K562 (cell line): Measurements from ENCODE around the gene SYT13. TPM values are rescaled to one million over a fixed set of nuclear protein-coding genes. Genes with fewer than 3 reads are reported as not detected.

Experiments used
- ATAC-seq: fragments of 200-7000 bp; cut with Tn5 transposase; 3 replicates; pipeline ENCODE4 v1.9.1; 2020; ENCODE audit warnings: moderate library complexity
- BruUV-seq: library from RNA; stranded (reverse); fragments of 400-500 nt; replicated peaks from 2 replicates; lab custom pipeline; 2021; lab: Mats Ljungman, UMichigan
- CTCF ChIA-PET: fragments of 300-600 bp; formaldehyde crosslinking; extraction: SDS; loops from one replicate; lab custom pipeline; 2021; ENCODE audit warnings: low intra/inter-chr PET ratio; lab: Yijun Ruan, JAX
- POLR2A ChIA-PET: fragments of 300-600, 350-650 bp; sonication (Branson Sonifier 250); formaldehyde crosslinking; extraction: SDS; loops from one replicate; lab custom pipeline; 2021; ENCODE audit warnings: antibody characterized with exemption, inconsistent platforms; lab: Yijun Ruan, JAX
- DNase-seq, 4 experiments: peaks; one replicate each; pipeline versions ENCODE4 v3.0.0 to v3.0.0-alpha.2; 2011 to 2018; ENCODE audit warnings: low spot score in 3 of 4, mixed read lengths in 3 of 4; ENCODE audit errors: extremely low read depth in 1 of 4
- FAIRE-seq: peaks from 2 replicates; lab custom pipeline; 2011; peaks lifted over from hg19 to GRCh38; lab: Jason Lieb, UNC
- H2AFZ ChIP-seq: 2 replicates; pipeline ENCODE4 v1.6.0; 2011; ENCODE audit warnings: low read depth, low read length, control low read depth, inconsistent platforms
- H3K27ac ChIP-seq: fragments of 200-600 bp; 3 replicates; pipeline ENCODE4 v1.8.0; 2011; ENCODE audit warnings: low read depth, mild to moderate bottlenecking, control low read depth, inconsistent platforms, low read length, moderate library complexity, mixed read lengths; ENCODE audit errors: extremely low read depth
- H3K27me3 ChIP-seq, 2 experiments: fragments of 300-600 bp in 1 of 2; 2 replicates in 1 of 2; 3 replicates in 1 of 2; pipeline versions ENCODE4 v1.6.0 to v1.8.0; 2011; ENCODE audit warnings: inconsistent platforms in 2 of 2, low read length in 2 of 2, mild to moderate bottlenecking in 1 of 2, mixed read lengths in 1 of 2, moderate library complexity in 1 of 2; ENCODE audit not compliant: control insufficient read depth in 2 of 2, insufficient read depth in 2 of 2
- H3K36me3 ChIP-seq: fragments of 300-600 bp; 3 replicates; pipeline ENCODE4 v1.8.0; 2011; ENCODE audit warnings: mild to moderate bottlenecking, low read length, inconsistent platforms; ENCODE audit not compliant: control insufficient read depth, insufficient read depth
- H3K4me1 ChIP-seq, 2 experiments: fragments of 200-600 bp in 1 of 2; replicated peaks in 1 of 2; 2 replicates in 1 of 2; 3 replicates in 1 of 2; pipeline versions ENCODE4 v1.5.1 to v1.8.0; 2011; ENCODE audit warnings: inconsistent platforms in 2 of 2, low read length in 2 of 2, mild to moderate bottlenecking in 1 of 2, mixed read lengths in 1 of 2, moderate library complexity in 1 of 2; ENCODE audit not compliant: control insufficient read depth in 2 of 2, insufficient read depth in 2 of 2
- H3K4me2 ChIP-seq: 2 replicates; pipeline ENCODE4 v1.6.1; 2011; ENCODE audit warnings: low read length, control low read depth, inconsistent platforms, mixed read lengths; ENCODE audit not compliant: insufficient read depth
- H3K4me3 ChIP-seq: fragments of 200-600 bp; sonication (generic), shearing (Covaris generic); 2 replicates; pipeline ENCODE4 v1.5.1; 2016; ENCODE audit warnings: control low read depth, inconsistent platforms
- H3K79me2 ChIP-seq: fragments of 200-600 bp; 3 replicates; pipeline ENCODE4 v1.8.0; 2011; ENCODE audit warnings: low read length, inconsistent platforms; ENCODE audit not compliant: control insufficient read depth, insufficient read depth
- H3K9ac ChIP-seq, 2 experiments: 2 replicates each; pipeline versions ENCODE4 v1.6.0 to v1.6.1; 2011; ENCODE audit warnings: low read depth in 2 of 2, low read length in 2 of 2, control low read depth in 1 of 2, inconsistent platforms in 1 of 2, mild to moderate bottlenecking in 1 of 2, mixed read lengths in 1 of 2; ENCODE audit not compliant: insufficient read depth in 1 of 2
- H3K9me1 ChIP-seq: one replicate; pipeline ENCODE4 v1.6.0; 2011; ENCODE audit warnings: inconsistent platforms, mild to moderate bottlenecking, low read length, moderate library complexity; ENCODE audit not compliant: control insufficient read depth, insufficient read depth
- H3K9me3 ChIP-seq: replicated peaks from 2 replicates; pipeline ENCODE4 v1.5.1; 2011; ENCODE audit warnings: low read depth, low read length, inconsistent platforms; ENCODE audit not compliant: control insufficient read depth, insufficient read depth
- H4K20me1 ChIP-seq: replicated peaks from 2 replicates; pipeline ENCODE4 v1.6.1; 2011; ENCODE audit warnings: low read length, inconsistent platforms, mixed read lengths; ENCODE audit not compliant: control insufficient read depth, insufficient read depth
- CTCF ChIP-seq, 3 experiments: IDR thresholded peaks in 2 of 3; conservative IDR thresholded peaks in 1 of 3; 2 replicates each; pipeline ENCODE4 v1.5.1; 2011 to 2012; ENCODE audit warnings: low read length in 3 of 3, mild to moderate bottlenecking in 3 of 3, control low read depth in 2 of 3, improper control_type of control experiment in 1 of 3, inconsistent platforms in 1 of 3, low read depth in 1 of 3, mixed read lengths in 1 of 3, moderate library complexity in 1 of 3; ENCODE audit not compliant: insufficient read depth in 2 of 3
- MXI1 ChIP-seq: IDR thresholded peaks from 2 replicates; pipeline ENCODE4 v1.6.1; 2011; ENCODE audit warnings: low read depth, mild to moderate bottlenecking, improper control_type of control experiment, low read length
- RBM25 ChIP-seq: fragments of 200-400 bp; formaldehyde crosslinking; IDR thresholded peaks from 2 replicates; pipeline ENCODE4 v1.6.1; 2018; ENCODE audit warnings: low read length, low read depth, moderate library complexity; ENCODE audit not compliant: severe bottlenecking
- STAG1 ChIP-seq: sonication (generic); formaldehyde crosslinking; IDR thresholded peaks from 2 replicates; pipeline ENCODE4 v1.5.0; 2020; ENCODE audit warnings: missing genetic modification reagents, borderline replicate concordance
- WGBS: fragments of 100-300 bp; shearing (Covaris generic); methylation state at CpG from one replicate; pipeline ENCODE4 v1.1.6; 2016; ENCODE audit warnings: low coverage, mixed read lengths; ENCODE audit not compliant: insufficient coverage; ENCODE audit errors: missing lambda C conversion rate; 5-methylcytosine and 5-hydroxymethylcytosine counted together
- in situ Hi-C: fragments of 300-500 bp; cut with MboI; formaldehyde crosslinking; loops from 4 replicates; pipeline ENCODE4 v1.15.0; 2018; ENCODE audit warnings: inconsistent platforms, mixed read lengths
- intact Hi-C: fragments of 100-400 bp; cut with micrococcal nuclease; formaldehyde crosslinking; loops from 2 replicates; pipeline ENCODE4 v1.14.2; 2022
- polyA plus RNA-seq, 8 experiments: library from polyadenylated mRNA; depleted of rRNA in 4 of 8; stranded (reverse) in 5 of 8; unstranded in 3 of 8; fragments of >200 nt; fragmentation: Nextera tagmentation in 2 of 8; fragmentation: Illumina TruSeq in 1 of 8; extraction: Ambion mirVana in 2 of 8; extraction: Trizol in 1 of 8; gene quantifications; 2 replicates each; pipeline versions ENCODE4 v1.2.1 to v1.2.3, GENCODE V29; 2011 to 2014; ENCODE audit warnings: inconsistent platforms in 1 of 8, missing spikeins in 1 of 8
- total RNA-seq, 7 experiments: library from RNA; depleted of rRNA in 6 of 7; stranded (reverse); fragments of >200 nt in 6 of 7; fragmentation: Illumina TruSeq in 2 of 7; extraction: Trizol in 2 of 7; gene quantifications; 2 replicates each; pipeline versions ENCODE4 v1.2.1 to v1.2.3, GENCODE V29; 2011 to 2021; ENCODE audit warnings: low replicate concordance in 1 of 7
- TF ChIP-seq, protein P1 (sequence below), 2 experiments: fragments of 450-650 bp; formaldehyde crosslinking in 1 of 2; IDR thresholded peaks; 2 replicates each; pipeline versions ENCODE4 v1.4.0 to v1.6.1; 2014 to 2020; ENCODE audit warnings: mild to moderate bottlenecking in 2 of 2, borderline replicate concordance in 1 of 2, low read depth in 1 of 2

Gene SYT13
- total and polyA plus RNA-seq, 9 of the 15 experiments (the other 6 are each of a cell fraction or from before 2014, with no cell fraction given): under 0.01 to 0.13 (median 0.08) TPM; not detected in 2

GRCh38 chr11:45332276-45332934, 46.3 kb upstream of the SYT13 start:
- 4% methylated on average over 13 of the region's 13 CpGs for WGBS
- Histone ChIP-seq H3K27me3 (peaks cover 0 to 4% of the 10 kb centered on the region in 2 experiments; a peak in 1 of 5 replicates), H3K79me2 (no peaks in the 10 kb centered on the region), H3K9me3 (no peaks in the 10 kb centered on the region), H2AFZ (peak overlapping the region; percentile 44; the same call in 1 of the 2 replicates), H4K20me1 (no peaks in the 10 kb centered on the region; the same call in 1 of the 2 replicates), H3K4me3 (no peak overlapping the region), H3K27ac (no peak overlapping the region), H3K9ac (no peak overlapping the region), H3K4me1 (no peaks in the 10 kb centered on the region), H3K9me1 (no peaks in the 10 kb centered on the region), H3K4me2 (no peak overlapping the region), H3K36me3 (no peaks in the 10 kb centered on the region)
- POLR2A ChIA-PET: no interaction called here
- no TSS peak for BruUV-seq
- peak; percentile 86 for ATAC-seq
- peak; percentile 47 to 77 (median 76) for DNase-seq
- in situ Hi-C loops: no loop called here
- intact Hi-C loops: loop anchor here (1.0 to 10.0 kb wide), 4 partner anchors 80 to 395 kb away; no protein-coding TSS in a partner anchor
- FAIRE-seq: peak; percentile 49
- CTCF ChIA-PET: interaction anchor here (2.9 kb wide), 1 partner anchor 222 kb away, joined by 20 read pairs; no protein-coding TSS in a partner anchor
- TF ChIP-seq, protein P1, sequence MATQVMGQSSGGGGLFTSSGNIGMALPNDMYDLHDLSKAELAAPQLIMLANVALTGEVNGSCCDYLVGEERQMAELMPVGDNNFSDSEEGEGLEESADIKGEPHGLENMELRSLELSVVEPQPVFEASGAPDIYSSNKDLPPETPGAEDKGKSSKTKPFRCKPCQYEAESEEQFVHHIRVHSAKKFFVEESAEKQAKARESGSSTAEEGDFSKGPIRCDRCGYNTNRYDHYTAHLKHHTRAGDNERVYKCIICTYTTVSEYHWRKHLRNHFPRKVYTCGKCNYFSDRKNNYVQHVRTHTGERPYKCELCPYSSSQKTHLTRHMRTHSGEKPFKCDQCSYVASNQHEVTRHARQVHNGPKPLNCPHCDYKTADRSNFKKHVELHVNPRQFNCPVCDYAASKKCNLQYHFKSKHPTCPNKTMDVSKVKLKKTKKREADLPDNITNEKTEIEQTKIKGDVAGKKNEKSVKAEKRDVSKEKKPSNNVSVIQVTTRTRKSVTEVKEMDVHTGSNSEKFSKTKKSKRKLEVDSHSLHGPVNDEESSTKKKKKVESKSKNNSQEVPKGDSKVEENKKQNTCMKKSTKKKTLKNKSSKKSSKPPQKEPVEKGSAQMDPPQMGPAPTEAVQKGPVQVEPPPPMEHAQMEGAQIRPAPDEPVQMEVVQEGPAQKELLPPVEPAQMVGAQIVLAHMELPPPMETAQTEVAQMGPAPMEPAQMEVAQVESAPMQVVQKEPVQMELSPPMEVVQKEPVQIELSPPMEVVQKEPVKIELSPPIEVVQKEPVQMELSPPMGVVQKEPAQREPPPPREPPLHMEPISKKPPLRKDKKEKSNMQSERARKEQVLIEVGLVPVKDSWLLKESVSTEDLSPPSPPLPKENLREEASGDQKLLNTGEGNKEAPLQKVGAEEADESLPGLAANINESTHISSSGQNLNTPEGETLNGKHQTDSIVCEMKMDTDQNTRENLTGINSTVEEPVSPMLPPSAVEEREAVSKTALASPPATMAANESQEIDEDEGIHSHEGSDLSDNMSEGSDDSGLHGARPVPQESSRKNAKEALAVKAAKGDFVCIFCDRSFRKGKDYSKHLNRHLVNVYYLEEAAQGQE (IDR thresholded peaks at IDR 0.05; ENCODE audit: borderline replicate concordance): peak; percentile 25; the same call in 1 of the 2 replicates
- TF ChIP-seq, protein P1 (CRISPR knock-in tag; IDR thresholded peaks at IDR 0.05; ENCODE audit: low read depth): no peak
- TF ChIP-seq STAG1 (CRISPR knock-in tag) (0 out of 2 replicates have a peak, but pooled peaks have one; percentile 19), MXI1 (no peak), CTCF (IDR thresholded peaks at IDR 0.05 in 2 of 3, conservative IDR thresholded peaks at IDR 0.05 in 1 of 3; ENCODE audit: insufficient read depth in 2 of 3, low read depth in 1 of 3, low read length in 3 of 3) (peak in 2 of 3 experiments; percentile 59 to 68; a peak in 4 of 6 replicates), RBM25 (peak; percentile 37)
